Measurements from ENCODE around the gene MLH3.

DNA sequence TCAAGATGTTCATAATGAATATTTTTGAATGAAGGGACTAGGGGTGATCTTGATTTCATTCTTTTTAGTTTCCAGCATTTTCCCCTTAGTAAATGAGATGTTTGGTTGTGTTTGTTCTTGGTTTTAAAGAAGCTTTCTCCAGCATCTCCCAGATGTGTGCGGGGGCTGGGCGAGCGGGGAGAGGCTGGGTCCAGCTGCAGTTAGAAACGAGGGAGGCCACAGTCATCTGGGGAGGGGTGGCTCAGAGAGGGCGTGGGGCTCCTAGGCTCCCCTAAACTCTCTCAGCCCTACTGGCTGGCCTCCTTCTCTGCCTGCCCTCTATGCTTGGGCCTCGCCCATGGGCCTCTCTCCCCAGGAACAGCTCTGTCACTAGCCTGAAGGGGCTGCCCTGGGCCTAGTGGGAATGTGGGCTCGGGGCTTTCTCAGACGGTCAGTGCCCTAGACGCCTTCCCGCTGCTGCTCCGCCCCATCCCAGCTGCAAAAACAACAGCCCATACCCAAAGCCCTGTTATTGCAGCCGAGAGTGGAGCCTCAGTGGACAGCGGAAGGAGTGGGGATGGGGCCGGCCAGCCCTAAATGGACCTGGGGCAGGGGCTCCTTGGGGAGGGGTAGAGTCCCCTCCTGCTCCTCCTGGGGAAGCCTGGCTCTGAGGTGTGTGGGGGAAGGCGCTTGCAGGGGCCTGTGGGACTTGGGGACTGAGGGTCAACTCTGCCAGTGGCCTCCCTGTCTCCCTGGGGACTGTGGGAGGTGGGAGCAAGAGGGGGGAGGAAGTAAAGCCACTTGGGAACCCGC is 66.8 kb downstream of the MLH3 start:
- TF ChIP-seq ARNTL (CRISPR knock-in tag; IDR thresholded peaks at IDR 0.05; ENCODE audit: borderline replicate concordance, low read depth) (no peak), ZFP3 (CRISPR knock-in tag; IDR thresholded peaks at IDR 0.05) (no peak), RARB (CRISPR knock-in tag; IDR thresholded peaks at IDR 0.05) (no peak), GLIS3 (CRISPR knock-in tag; IDR thresholded peaks at IDR 0.05) (no peak), ZNF565 (CRISPR knock-in tag; conservative IDR thresholded peaks at IDR 0.05; ENCODE audit: low read depth) (no peak), ZNF70 (CRISPR knock-in tag; IDR thresholded peaks at IDR 0.05) (no peak), ZC3H10 (CRISPR knock-in tag; IDR thresholded peaks at IDR 0.05) (no peak), CSDC2 (CRISPR knock-in tag; IDR thresholded peaks at IDR 0.05) (no peak)
- TF ChIP-seq, protein P1, sequence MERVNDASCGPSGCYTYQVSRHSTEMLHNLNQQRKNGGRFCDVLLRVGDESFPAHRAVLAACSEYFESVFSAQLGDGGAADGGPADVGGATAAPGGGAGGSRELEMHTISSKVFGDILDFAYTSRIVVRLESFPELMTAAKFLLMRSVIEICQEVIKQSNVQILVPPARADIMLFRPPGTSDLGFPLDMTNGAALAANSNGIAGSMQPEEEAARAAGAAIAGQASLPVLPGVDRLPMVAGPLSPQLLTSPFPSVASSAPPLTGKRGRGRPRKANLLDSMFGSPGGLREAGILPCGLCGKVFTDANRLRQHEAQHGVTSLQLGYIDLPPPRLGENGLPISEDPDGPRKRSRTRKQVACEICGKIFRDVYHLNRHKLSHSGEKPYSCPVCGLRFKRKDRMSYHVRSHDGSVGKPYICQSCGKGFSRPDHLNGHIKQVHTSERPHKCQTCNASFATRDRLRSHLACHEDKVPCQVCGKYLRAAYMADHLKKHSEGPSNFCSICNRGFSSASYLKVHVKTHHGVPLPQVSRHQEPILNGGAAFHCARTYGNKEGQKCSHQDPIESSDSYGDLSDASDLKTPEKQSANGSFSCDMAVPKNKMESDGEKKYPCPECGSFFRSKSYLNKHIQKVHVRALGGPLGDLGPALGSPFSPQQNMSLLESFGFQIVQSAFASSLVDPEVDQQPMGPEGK (CRISPR knock-in tag; IDR thresholded peaks at IDR 0.05; ENCODE audit: borderline replicate concordance), result no peak
- TF ChIP-seq, protein P2, sequence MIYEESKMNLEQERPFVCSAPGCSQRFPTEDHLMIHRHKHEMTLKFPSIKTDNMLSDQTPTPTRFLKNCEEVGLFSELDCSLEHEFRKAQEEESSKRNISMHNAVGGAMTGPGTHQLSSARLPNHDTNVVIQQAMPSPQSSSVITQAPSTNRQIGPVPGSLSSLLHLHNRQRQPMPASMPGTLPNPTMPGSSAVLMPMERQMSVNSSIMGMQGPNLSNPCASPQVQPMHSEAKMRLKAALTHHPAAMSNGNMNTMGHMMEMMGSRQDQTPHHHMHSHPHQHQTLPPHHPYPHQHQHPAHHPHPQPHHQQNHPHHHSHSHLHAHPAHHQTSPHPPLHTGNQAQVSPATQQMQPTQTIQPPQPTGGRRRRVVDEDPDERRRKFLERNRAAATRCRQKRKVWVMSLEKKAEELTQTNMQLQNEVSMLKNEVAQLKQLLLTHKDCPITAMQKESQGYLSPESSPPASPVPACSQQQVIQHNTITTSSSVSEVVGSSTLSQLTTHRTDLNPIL (CRISPR knock-in tag; IDR thresholded peaks at IDR 0.05; ENCODE audit: low read depth), result no peak
